Skeletal muscle cell (primary cell): ENCODE results near the gene CEBPA.

ENCODE experiments used
- DNase-seq: peaks from one replicate; pipeline ENCODE4 v3.0.0-alpha.2; 2010; ENCODE audit warnings: low read depth
- H3K4me3 ChIP-seq: 2 replicates; pipeline ENCODE4 v1.5.1; 2011; ENCODE audit warnings: low read depth, mild to moderate bottlenecking, control low read depth, low read length, moderate library complexity

CEBPA gene

DNA sequence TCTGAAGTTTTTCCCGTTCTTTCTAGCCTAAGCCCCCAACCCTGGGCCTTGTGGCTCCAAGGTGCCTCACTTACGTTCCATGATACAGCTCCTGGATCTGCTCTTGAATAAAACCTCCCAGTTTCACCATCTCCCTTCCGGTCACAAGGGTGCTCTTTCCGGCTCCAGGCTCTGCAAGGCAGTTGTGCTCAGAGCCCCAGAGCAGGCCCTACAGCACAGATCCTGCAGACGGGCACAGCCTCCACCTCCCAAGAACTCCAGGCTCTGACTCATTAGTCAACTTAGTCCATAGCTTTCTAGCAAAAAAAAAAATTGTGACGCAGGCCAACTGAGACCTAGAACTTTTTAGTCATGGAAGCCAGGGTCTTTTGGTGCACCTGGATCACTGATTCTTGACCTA lies 42.8 kb downstream of the CEBPA start:
- DNase-seq: no peak
- no peak overlapping the region for H3K4me3 ChIP-seq

GRCh38 chr19:33257828-33258227 lies 44.5 kb downstream of the CEBPA start:
- DNase-seq: no peak
- no peak overlapping the region for H3K4me3 ChIP-seq

- no peak for DNase-seq
- no peak overlapping the region for H3K4me3 ChIP-seq
Measured at GRCh38 chr19:33256261-33256660, 46.1 kb downstream of the CEBPA start.

DNA sequence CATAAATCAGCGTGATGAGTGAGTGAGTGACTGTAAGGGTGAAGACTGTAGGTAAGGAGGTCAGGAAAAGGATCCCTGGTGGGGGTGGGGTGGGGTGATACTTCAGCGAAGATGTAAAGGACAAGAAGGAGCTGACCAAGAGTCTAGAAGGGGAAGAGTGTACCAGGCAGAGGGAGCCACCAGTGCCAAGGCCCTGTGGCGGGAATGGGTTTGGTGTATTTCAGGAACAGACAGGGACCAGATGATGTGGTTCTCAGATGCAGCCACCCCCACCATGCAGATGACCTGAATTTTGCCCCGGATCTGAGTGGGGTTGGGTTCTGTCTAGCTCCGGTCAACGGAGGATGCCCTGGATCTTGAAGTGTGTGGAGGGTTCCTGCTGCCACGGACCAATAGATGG lies 46.6 kb downstream of the CEBPA start:
- no peak overlapping the region for H3K4me3 ChIP-seq
- DNase-seq: no peak

GRCh38 chr19:33254245-33254824 lies 48.0 kb downstream of the CEBPA start:
- H3K4me3 ChIP-seq: no peak overlapping the region
- DNase-seq: no peak

- no peak overlapping the region for H3K4me3 ChIP-seq
- no peak for DNase-seq
Measured at GRCh38 chr19:33252971-33253370, 49.4 kb downstream of the CEBPA start.

DNA sequence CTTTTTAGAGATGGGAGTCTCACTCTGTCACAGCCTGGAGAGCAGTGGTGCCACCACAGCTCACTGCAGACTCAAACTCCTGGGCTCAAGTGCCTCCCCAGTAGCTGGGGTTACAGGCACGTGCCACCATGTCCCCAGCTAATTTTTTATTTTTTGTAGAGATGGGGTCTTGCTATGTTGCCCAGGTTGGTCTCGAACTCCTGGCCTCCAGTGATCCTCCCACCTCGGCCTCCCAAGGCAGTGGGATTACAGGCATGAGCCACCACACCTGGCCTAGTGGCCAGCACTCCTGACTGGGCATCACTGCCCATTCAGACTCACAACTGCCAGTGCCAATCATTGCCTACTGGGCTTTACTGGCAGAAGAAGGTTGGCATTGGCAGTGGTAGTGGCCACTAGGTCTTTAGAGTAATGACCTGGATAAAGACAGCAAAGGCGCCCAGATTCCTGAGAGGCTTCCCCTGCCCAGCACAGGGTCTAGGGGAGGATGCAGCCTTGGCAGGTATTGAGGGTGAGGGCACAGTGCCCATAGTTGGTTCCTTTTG lies 49.8 kb downstream of the CEBPA start:
- H3K4me3 ChIP-seq: no peak overlapping the region
- no peak for DNase-seq

- DNase-seq: no peak
- H3K4me3 ChIP-seq: no peak overlapping the region
Measured at GRCh38 chr19:33251526-33252090, 50.7 kb downstream of the CEBPA start.

- no peak for DNase-seq
- no peak overlapping the region for H3K4me3 ChIP-seq
Measured at GRCh38 chr19:33251076-33251475, 51.3 kb downstream of the CEBPA start.

DNA sequence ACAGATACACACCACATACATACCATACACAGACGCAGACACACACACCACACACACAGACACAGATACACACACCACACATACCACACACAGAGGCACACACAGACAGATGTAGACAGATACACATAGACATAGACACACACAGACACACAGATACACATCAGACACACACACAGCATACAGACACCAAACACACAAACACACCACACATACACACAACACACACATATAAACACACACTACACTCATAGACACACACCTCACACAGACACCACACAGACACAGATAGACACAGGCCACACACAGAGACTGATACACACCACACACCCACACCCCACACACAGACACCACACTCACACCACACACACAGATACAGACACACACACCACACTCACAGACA lies 51.8 kb downstream of the CEBPA start:
- no peak overlapping the region for H3K4me3 ChIP-seq
- no peak for DNase-seq
